ENCODE measurements around the gene GRM8.
A peak's percentile ranks its signal among the peaks of the same experiment; 100 is the strongest.

Gene GRM8

DNA sequence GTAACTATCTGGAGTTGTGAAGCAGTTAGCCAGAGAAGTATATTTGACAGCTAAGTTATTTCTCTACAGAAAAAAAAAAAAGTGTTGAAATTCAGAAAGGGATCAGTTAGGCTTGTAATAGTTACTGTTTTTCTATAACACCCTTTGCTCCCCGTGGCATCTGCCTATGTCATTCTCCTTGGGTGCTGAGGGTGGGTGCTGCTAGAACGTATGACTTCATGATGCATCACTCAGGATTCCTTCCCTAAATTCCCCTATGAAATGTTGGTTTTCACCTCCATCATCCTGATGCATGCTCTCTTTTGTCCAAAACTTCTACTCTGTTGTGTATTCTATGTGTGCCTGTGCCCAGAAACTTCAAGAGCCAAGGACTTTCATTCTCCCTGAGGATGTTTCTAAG, 536.4 kb downstream of the GRM8 start:
- no peak for TF ChIP-seq CTCF (IDR thresholded peaks at IDR 0.05; ENCODE audit: extremely low read depth, insufficient read depth, missing control alignments)
- in situ Hi-C loops (cut with MboI; ENCODE audit: low pct_unique_long_range_greater_than_20kb, low sequenced_read_pairs, unreplicated experiment) = no loop called here

DNA sequence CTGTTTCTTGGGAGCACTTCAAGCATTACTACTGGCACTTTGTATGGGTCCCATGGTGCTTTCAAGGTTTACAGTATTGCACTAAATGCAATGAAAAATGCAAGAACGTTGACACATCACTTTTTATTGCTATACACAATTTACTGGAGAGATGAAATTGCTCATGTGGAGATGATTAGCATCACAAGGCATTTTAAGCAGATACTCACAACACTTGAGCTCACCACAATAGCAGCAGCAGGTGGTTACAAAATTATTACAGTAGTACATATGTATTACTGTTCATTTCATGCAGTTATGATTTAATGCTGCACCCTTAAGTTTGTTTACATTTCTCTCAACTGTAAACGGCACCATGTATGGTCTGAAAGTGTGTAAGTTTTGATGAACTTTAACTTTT, 537.7 kb downstream of the GRM8 start:
- TF ChIP-seq CTCF (IDR thresholded peaks at IDR 0.05; ENCODE audit: extremely low read depth, insufficient read depth, missing control alignments) = no peak
- in situ Hi-C loops (cut with MboI; ENCODE audit: low pct_unique_long_range_greater_than_20kb, low sequenced_read_pairs, unreplicated experiment) = no loop called here
- DNase-seq (ENCODE audit: low spot score) = no peak

More for the DNA sequence above, 536.4 kb downstream of the GRM8 start:
- no peak for DNase-seq (ENCODE audit: low spot score)

DNA sequence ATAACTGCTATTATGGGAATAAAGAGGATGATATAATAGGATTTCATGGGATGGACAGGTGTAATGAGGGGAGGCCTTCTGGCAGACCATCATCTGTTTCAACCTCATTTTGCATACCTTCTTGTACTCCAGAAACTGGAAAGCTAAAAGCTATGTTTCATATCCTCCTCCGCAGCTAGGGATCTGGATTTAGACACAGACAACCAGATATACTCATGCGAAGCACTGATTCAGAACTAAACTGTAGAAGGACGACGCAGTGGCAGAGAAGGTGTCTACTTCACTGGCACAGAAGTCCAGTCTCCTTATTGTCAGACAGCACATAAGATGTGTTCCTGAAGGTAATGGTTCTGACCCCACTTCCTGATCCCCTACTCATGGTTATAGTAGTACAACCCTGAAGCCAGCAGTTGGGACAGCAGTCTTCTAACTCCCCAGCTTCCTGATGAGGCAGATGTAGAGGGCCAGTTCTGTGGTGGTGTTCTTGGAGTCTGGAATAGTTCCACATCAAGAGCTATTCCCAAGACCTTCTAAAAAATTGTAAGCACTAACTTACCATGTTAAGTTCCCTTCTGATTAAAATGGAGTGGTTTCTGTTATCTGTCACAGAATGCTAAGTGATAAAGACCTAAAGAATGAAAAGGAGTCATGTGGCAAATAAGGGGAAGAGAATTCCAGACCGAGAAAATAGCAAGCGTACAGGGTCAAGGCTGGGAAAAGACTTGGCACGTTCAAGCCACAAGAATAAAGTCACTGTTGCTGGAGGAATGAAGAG, 550.3 kb downstream of the GRM8 start:
- in situ Hi-C loops (cut with MboI; ENCODE audit: low pct_unique_long_range_greater_than_20kb, low sequenced_read_pairs, unreplicated experiment) = no loop called here
- DNase-seq (ENCODE audit: low spot score) = no peak
- no peak for TF ChIP-seq CTCF (IDR thresholded peaks at IDR 0.05; ENCODE audit: extremely low read depth, insufficient read depth, missing control alignments)

- DNase-seq (ENCODE audit: low spot score) = peak; percentile 67
- TF ChIP-seq CTCF (IDR thresholded peaks at IDR 0.05; ENCODE audit: extremely low read depth, insufficient read depth, missing control alignments) = no peak
- in situ Hi-C loops (cut with MboI; ENCODE audit: low pct_unique_long_range_greater_than_20kb, low sequenced_read_pairs, unreplicated experiment) = no loop called here
Observed at GRCh38 chr7:126700807-126701604, 551.7 kb downstream of the GRM8 start.

DNA sequence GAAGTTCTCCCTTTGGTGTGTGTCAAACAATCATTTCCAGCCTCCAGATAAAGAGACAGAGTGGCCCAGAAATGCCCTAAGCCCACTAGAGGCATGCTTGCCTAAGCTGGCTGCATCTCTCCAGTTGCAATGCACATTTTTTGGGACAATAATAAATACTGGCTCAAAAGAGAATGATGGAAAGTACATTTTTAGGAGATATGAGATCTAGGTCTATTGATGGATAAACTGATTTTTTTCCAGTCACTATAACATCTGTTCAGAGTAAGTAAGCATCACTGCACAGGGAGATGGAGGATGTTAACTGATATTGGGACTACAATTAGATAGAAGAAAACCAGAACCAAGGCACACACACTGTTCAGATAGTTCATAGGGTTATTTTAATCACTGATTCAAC, 553.0 kb downstream of the GRM8 start:
- no peak for DNase-seq (ENCODE audit: low spot score)
- in situ Hi-C loops (cut with MboI; ENCODE audit: low pct_unique_long_range_greater_than_20kb, low sequenced_read_pairs, unreplicated experiment) = no loop called here
- TF ChIP-seq CTCF (IDR thresholded peaks at IDR 0.05; ENCODE audit: extremely low read depth, insufficient read depth, missing control alignments) = peak; percentile 19

GRCh38 chr7:126698909-126699308, 553.8 kb downstream of the GRM8 start:
- no peak for TF ChIP-seq CTCF (IDR thresholded peaks at IDR 0.05; ENCODE audit: extremely low read depth, insufficient read depth, missing control alignments)
- in situ Hi-C loops (cut with MboI; ENCODE audit: low pct_unique_long_range_greater_than_20kb, low sequenced_read_pairs, unreplicated experiment) = no loop called here
- no peak for DNase-seq (ENCODE audit: low spot score)
